NCI-H1092 (cell line): Measurements from ENCODE around the gene BAK1.

ENCODE experiments used
- DNase-seq: peaks from one replicate; lab custom pipeline; 2025; lab: John Stamatoyannopoulos, UW

Gene BAK1

GRCh38 chr6:33579828-33580714 lies at the start of gene BAK1:
TSS of gene BAK1 (minus strand) at chr6:33580276. CDS start at chr6:33577604, 2,672 bp downstream.
- peak; percentile 73 for DNase-seq

DNA sequence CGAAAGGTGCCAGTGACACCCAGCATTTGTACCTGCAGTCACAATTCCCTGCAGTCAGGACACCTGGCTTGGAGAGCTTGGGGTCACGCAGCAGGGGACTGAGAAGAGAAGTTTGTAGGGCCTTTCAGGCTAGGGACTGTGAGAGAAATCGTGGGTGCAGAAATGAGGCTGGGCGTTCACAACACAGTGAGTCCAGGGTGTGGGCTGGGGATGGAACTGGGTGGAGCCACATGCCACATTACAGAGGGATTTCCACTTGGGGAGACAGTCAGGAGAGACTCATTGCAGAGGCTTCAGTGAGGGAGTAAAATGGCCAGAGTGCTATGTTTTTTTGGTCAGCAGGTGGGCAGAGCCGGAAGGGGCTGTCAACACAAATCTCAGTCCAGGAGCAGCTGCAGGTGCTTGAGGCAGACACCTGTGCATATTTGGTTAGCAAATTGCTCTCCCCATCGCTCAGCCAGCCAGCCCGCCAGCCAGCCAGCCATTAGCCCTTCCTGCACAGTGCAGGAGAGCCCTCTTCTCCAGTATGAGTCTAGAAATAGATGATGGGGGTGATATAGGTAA lies 48.4 kb upstream of the BAK1 start:
- peak; percentile 53 for DNase-seq

DNA sequence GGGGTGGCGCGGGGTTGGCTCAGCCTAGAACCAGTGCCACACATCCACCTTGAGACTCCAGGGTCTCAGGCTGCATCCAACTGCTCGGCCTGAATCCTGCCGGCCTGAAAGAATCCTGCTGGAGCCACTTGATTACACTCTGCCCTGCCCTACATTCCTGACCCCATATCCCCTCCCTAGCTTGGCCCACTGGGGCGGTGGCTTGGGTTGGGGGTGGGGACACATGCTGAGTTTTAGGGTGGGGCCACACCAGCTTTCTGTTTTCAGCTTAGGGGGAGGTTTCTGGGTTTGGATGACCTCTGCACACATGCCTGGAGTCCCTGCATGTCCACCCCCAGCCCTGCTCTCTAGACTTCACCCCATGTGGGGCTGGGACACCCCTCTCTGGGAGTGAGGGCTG lies 47.8 kb upstream of the BAK1 start:
- DNase-seq, result no peak

GRCh38 chr6:33624856-33625255 lies 44.8 kb upstream of the BAK1 start:
- no peak for DNase-seq

DNA sequence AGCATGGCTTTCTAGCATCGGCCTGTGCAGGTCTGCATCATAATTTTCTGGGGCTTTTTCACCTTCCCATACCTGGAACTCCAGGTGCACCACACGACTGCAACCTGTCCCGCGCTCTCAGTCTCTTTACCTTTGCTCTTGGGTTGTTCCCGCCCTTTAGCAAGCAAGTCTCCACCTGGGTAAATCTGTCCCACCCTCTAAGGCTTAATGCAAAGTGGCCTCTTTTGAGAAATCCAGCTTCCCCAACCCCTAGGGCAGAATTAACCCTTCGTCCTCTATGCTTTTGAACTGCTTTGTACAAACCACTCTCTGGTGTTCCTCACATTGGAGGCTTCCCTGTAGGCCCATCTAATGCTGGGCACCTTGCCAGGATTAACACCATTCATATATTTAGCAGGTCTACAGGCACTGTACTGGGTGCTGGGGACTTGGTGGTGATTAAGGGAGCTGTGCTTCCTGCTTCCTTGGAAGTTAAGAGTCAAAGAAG lies 43.9 kb upstream of the BAK1 start:
- DNase-seq, result no peak

- DNase-seq, result no peak
These were observed 42.7 kb upstream of the BAK1 start for GRCh38 chr6:33622456-33623431.

DNA sequence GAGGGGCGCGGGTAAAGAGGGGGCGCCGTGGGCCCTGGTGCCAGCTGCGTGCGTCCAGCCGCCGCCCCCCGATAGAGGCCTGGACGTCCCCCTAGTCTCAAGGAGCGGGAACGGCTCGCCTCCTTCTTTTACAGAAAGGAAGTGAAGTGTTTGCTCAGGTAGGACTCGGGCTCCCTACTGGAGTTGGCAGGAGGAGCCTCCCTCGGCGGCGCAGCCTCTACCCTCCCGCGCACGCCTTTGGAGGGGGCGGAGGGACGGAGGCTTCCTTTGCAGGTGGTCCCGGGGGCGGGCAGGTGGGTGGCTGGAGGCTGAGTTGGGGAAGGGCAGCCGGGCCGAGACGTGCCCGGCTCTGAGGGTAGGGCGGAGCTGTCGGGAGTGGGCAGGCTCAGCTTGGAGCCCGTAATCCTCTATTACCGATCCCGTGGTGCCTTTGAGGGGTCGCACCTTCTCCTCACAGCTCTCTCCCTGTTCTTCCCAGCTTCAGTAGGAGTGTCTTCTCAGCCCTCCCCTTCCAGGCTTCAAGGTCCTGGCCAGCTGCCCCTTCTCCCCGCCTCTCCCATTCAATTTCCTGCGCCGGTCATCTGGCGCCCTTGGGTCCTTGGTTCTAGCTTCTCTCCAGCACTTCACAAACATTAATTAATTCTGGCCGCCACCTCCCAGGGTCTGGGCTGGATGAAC lies 41.8 kb upstream of the BAK1 start:
- no peak for DNase-seq

- no peak for DNase-seq
These were observed 41.0 kb upstream of the BAK1 start, which contains the start of gene ITPR3 for GRCh38 chr6:33620856-33621710. TSS of gene ITPR3 (plus strand) at chr6:33621322. CDS start at chr6:33621603, 281 bp downstream.

- DNase-seq, result no peak
These were observed 40.2 kb upstream of the BAK1 start for GRCh38 chr6:33620158-33620855.

GRCh38 chr6:33619166-33619840 lies 39.2 kb upstream of the BAK1 start:
- no peak for DNase-seq

- DNase-seq, result no peak
These were observed 36.8 kb upstream of the BAK1 start for GRCh38 chr6:33616913-33617312.

DNA sequence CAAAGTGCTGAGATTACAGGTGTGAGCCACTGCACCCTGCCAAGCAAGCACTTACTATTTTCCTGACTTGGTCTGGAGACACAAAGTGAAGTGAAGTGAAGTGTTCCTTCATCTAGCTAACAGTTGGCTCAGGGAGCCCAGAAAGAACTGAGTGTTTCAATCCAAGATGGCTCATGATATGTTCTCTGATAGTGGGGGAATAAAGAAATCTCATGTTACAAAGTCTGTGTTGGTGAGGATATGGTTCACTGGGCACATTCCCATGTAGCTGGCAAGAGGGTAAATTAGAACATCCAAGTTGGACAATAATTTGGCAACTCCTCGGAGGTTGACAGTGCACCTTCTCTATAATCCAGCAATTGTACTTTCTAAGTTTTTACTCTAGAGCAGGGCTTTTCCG lies 36.0 kb upstream of the BAK1 start:
- no peak for DNase-seq

GRCh38 chr6:33613795-33614168 lies 33.7 kb upstream of the BAK1 start:
- no peak for DNase-seq

DNA sequence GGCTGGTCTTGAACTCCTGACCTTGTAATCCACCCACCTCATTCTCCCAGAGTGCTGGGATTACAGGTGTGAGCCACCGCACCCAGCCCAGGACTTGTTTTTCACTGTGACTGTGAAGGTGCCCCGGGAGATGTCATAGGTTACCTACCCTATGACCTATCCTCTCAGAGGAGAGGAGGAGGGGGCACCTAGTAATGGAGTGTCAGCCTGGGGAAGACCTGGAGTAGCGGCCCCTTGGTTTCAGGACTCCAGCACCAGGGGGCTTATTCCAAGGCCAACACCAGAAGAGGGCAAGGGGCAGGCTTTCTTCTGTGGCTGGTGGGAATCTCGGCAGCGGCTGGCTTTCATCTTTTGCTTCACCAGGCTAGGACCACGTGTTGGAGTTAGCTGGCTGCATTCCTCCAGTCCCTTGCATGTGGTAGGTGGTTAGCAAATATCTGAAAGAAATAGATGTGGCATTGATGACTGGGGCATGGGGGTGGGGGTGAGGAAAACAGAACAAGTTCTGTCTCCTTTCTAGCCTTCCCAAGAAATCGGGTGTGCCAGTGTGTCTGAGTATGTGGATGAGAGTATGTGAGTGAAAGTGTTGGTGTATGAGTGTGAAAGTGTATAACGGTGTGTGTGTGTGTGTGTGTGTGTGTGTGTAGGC lies 33.2 kb upstream of the BAK1 start:
- no peak for DNase-seq

DNA sequence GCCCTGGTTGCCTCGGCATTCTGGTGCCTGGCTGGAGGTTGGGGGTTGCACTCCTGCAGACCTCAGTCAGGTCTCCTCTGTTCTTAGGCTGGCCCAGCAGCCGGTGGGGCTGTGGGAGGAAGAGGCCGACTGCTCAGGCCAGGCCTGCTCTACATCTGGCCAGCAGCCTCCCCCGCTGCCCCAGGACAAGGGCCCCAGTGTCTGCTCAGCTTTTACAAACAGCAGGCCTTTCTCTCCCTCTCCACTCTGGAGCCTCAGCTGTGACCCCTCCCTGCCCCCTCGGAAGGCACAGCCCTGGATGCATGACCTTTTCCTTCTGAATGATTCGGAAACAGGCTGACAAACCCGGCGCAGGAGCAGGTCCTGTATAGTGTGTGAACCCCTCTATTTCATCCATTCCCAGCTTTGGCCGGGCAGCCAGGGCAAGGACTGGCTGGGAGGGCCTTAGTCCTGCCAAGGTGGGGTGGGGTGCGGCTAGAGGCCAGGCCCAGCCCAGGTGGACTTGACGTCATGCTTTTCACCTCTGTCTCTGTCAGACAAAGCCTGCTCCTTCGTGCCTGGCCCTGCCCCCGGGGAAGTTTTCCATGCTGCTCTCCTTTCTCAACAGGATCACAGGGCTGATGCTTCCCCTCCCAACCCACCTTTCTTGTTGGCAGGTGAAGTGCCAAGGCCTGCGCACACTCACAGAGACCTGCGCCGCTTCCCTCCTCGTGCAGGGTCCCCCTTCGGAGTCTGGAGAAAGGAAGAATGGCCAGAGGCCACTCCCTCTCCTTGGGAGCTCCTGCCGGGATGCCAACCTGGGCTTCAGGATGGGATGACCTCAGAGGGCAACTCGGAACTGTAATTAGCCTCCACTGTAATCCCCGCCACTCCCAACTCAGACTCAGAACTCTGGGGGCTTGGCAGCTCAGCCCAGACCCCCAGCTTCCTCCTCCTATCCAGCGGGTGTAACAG lies 31.0 kb upstream of the BAK1 start:
- no peak for DNase-seq

DNA sequence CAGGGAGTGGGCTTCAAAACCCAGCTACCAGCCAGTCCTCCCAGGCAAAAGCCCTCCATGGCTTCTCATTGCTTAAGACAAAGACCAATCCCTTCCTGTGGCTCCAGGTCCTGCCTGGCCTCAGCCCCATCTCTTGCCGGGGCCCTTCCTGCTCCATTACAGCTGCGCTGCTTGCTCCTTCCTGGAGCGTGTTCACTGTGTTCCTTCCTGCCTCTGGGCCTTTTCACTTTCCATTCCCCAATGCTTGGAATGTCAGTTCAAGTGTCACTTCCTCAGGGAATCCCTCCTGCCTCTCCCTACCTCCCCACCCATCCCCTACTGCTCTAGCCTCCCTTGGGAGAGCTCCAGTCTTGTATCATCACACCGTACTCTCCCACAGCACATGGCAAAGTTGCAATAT lies 30.0 kb upstream of the BAK1 start:
- no peak for DNase-seq

DNA sequence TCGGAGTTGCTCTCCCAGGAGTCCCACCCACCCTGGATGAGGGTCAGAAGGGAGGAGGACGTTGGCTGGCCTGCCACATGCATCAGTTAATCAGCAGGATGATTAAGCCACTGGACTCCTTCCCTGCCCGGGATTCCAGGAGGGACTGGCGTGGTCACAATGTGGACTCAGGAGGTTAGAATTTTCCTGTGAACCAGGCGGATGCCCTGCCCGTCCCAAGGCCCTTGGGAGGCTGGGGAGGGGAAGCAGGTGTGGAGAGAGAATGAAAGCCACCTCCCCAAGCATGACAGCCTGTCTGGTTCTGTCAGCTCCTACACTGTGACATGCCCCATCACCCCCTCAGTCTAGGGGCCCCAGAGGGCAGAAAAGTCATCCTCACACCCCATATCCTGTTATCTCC lies 29.5 kb upstream of the BAK1 start:
- DNase-seq, result no peak

DNA sequence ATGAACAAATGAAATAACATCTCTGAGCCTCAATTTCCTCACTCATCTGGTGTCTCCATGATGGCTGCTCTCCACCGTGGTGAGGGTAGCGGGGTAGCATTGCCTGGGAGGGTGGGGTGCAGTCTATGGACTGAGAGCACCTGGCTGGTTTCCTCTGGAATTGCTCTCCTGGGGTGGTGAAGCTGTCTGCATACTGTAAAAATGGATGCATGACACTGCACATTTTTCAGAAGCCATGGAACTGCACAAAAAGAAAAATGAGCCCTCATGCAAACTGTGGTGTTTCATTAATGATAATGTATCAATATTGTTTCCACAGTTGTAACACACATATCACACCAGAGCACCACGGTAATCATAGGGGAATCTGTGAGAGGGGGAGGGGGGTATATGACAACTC lies 28.9 kb upstream of the BAK1 start:
- DNase-seq, result no peak
